ENCODE data around the gene MOCS1.
A peak's percentile ranks its signal among the peaks of the same experiment; 100 is the strongest.

MOCS1 gene

DNA sequence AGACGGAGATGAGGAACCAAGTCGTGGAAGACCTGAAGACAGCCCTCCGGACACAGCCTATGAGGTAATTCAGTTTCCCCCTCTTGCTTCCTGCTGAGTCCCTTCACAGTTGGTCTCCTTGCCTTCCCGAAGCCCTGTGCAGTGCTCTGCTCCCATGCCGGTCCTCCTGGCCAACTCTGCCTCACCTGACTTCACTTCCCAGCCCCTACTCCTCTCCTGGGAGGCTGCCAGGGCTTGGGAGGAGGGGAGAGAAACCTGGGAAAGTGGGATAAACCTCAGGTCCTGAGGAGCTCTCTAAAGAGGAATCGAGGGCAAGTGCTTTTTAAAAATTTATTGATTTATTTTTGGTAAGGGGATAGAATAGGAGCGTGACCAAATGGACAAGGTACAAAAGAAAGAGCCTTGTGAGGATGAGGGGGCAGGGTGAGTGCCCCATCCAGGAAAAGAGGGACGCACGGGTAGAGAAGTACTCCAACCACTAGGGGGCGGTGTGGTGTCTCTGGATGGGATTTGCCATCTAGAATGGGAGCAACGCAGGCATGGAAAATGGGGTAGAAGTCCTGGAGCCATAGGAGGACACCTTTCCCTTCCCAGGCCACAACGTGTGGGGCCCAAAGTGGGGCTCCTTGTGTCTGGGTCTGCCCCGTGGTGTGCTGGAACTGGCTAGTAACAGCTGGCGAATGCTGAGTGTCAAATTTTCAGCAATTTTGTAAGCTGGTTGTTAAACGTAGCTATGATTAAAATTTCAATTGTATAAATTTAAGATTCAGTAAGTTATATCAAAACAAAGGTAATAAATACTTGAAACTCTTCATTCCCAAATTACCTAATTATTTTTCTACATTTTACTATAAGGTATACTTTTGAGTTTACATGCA is 69.0 kb downstream of the MOCS1 start:
- intact Hi-C loops (cut with DNase I; ENCODE audit: low total_unique reads): no loop called here
- Histone ChIP-seq H3K4me1 (peaks cover 5 to 55% (median 35%) of the 10 kb centered on the region in 4 donors), H3K27ac (peak overlapping the region; percentile 42 to 73), H3K4me3 (no peak overlapping the region), H3K27me3 (no peaks in the 10 kb centered on the region), H3K9me3 (no peaks in the 10 kb centered on the region), H3K36me3 (peaks cover 14 to 46% (median 35%) of the 10 kb centered on the region in 3 donors)
- DNase-seq: peak; percentile 71 to 85
- TF ChIP-seq, protein P1, sequence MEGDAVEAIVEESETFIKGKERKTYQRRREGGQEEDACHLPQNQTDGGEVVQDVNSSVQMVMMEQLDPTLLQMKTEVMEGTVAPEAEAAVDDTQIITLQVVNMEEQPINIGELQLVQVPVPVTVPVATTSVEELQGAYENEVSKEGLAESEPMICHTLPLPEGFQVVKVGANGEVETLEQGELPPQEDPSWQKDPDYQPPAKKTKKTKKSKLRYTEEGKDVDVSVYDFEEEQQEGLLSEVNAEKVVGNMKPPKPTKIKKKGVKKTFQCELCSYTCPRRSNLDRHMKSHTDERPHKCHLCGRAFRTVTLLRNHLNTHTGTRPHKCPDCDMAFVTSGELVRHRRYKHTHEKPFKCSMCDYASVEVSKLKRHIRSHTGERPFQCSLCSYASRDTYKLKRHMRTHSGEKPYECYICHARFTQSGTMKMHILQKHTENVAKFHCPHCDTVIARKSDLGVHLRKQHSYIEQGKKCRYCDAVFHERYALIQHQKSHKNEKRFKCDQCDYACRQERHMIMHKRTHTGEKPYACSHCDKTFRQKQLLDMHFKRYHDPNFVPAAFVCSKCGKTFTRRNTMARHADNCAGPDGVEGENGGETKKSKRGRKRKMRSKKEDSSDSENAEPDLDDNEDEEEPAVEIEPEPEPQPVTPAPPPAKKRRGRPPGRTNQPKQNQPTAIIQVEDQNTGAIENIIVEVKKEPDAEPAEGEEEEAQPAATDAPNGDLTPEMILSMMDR (IDR thresholded peaks at IDR 0.05): peak; percentile 83 to 85

DNA sequence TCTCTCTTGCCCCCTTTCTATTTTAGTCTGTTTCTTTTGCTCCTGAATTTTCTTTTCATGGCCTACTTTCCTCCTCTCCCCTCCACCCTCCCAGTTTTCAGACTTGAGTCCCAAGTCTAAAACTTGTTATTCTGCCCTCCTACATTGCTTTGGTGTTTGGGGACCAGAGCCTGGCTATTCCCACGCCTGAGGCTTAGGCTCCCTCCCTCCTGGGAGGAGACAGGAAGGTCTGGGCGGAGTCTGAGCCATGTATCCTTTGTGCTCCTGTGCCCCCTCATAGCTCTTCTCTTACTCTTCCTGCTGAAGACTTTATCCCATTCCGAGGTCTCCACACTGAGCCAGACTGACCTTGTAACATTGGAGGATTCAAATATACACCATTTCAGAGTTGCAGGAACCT is 72.6 kb downstream of the MOCS1 start:
- DNase-seq: no peak
- TF ChIP-seq, protein P1 (IDR thresholded peaks at IDR 0.05): no peak
- Histone ChIP-seq H3K9me3 (no peaks in the 10 kb centered on the region), H3K27ac (peak overlapping the region; percentile 73 to 74), H3K4me3 (no peak overlapping the region), H3K4me1 (peaks cover 5 to 71% (median 42%) of the 10 kb centered on the region in 4 donors), H3K27me3 (no peaks in the 10 kb centered on the region), H3K36me3 (peaks cover 0 to 26% (median 11%) of the 10 kb centered on the region in 3 donors)
- intact Hi-C loops (cut with DNase I; ENCODE audit: low total_unique reads): no loop called here

DNA sequence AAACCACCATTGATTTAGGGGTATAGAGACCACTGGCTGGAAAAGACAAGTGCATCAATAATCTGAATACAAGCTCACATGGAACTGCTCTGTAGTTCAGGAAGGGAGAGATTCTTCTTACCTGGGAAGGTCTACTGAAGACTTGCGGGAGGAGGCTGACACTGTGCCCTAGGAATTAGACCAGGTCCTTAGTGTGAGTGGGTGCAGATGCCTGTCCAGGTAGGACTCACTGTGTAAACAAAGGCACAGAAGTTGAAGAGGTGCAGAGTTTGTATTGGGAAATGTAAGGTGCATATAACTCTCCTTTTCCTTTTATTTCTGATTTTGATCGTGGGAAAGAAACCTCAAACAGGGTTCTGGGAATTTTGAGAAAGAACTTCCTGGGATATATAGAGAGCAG is 75.2 kb downstream of the MOCS1 start:
- Histone ChIP-seq H3K4me1 (peaks cover 5 to 79% (median 57%) of the 10 kb centered on the region in 4 donors), H3K36me3 (peaks cover 0 to 21% (median 7%) of the 10 kb centered on the region in 3 donors), H3K27ac (peak overlapping the region; percentile 77 to 79), H3K4me3 (no peak overlapping the region), H3K27me3 (no peaks in the 10 kb centered on the region), H3K9me3 (no peaks in the 10 kb centered on the region)
- DNase-seq: no peak
- TF ChIP-seq, protein P1 (IDR thresholded peaks at IDR 0.05): no peak
- intact Hi-C loops (cut with DNase I; ENCODE audit: low total_unique reads): no loop called here

DNA sequence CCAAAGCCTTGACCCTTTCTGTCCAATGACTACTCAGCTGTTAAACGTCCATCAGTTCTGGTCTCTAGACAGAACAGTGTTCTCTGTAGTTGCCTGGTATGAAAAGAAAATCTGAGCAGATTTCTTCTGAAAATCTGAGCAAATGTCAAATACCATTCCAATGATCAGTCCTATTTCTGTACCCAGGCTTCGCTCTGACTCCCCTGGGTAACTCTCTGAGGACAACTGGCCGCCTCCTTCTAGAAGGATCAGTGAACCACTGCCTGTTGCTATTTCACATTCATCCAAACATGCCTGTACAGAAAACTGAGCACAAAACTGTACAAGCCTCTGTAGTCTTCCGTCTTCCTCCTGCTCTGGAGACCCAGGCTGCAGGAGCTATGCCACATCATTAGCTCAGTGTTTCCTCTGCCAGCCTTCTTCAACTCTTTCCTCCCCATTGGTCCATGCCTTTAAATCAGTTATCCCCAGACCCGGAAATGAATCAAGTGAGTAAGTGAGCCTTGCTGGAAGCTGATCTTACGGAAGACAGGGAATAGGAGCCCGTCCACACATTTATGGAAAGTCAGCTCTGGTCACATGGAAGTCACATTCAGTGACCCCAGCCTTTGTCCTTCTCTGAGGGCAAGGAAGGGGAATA is 78.8 kb downstream of the MOCS1 start:
- H3K4me3 ChIP-seq: no peak overlapping the region
- peak overlapping the region; percentile 77 to 79 for H3K27ac ChIP-seq
- no peaks in the 10 kb centered on the region for H3K9me3 ChIP-seq
- intact Hi-C loops (cut with DNase I; ENCODE audit: low total_unique reads): no loop called here
- TF ChIP-seq, protein P1 (IDR thresholded peaks at IDR 0.05): no peak
- H3K36me3 ChIP-seq: peaks cover 0 to 16% (median 7%) of the 10 kb centered on the region in 3 donors
- H3K27me3 ChIP-seq: no peaks in the 10 kb centered on the region
- no peak for DNase-seq
- peaks cover 2 to 81% (median 63%) of the 10 kb centered on the region in 4 donors for H3K4me1 ChIP-seq

All from tibial artery (tissue), 4 donors.